HepG2 (cell line): Measurements from ENCODE around the gene DZANK1. TPM values are rescaled to one million over a fixed set of nuclear protein-coding genes. Genes with fewer than 3 reads are reported as not detected.

Experiments
- ARID5B ChIP-seq: IDR thresholded peaks from 2 replicates; pipeline ENCODE4 v1.4.0; 2020; ENCODE audit warnings: mild to moderate bottlenecking, missing genetic modification reagents
- ATRX ChIP-seq: sonication (generic); formaldehyde crosslinking; IDR thresholded peaks from 2 replicates; pipeline ENCODE4 v1.4.0; 2020; ENCODE audit warnings: missing genetic modification reagents, borderline replicate concordance
- CBFB ChIP-seq: sonication (generic); formaldehyde crosslinking; IDR thresholded peaks from 2 replicates; pipeline ENCODE4 v1.4.0; 2020; ENCODE audit warnings: missing genetic modification reagents
- FOXC1 ChIP-seq: sonication (generic); formaldehyde crosslinking; IDR thresholded peaks from 2 replicates; pipeline ENCODE4 v1.8.0; 2022; ENCODE audit warnings: mild to moderate bottlenecking, missing genetic modification reagents, borderline replicate concordance
- MTERF4 ChIP-seq: sonication (generic); formaldehyde crosslinking; IDR thresholded peaks from 2 replicates; pipeline ENCODE4 v1.8.0; 2023; ENCODE audit warnings: mild to moderate bottlenecking, missing genetic modification reagents
- MXD4 ChIP-seq: IDR thresholded peaks from 2 replicates; pipeline ENCODE4 v1.6.1; 2016; ENCODE audit warnings: mild to moderate bottlenecking, missing biosample characterization, missing genetic modification reagents
- PLSCR1 ChIP-seq: sonication (generic); formaldehyde crosslinking; IDR thresholded peaks from 2 replicates; pipeline ENCODE4 v1.5.0; 2020; ENCODE audit warnings: missing genetic modification reagents, mild to moderate bottlenecking, borderline replicate concordance
- RBM39 ChIP-seq: fragments of 200-400 bp; formaldehyde crosslinking; IDR thresholded peaks from one replicate; pipeline ENCODE4 v1.6.1; 2018; ENCODE audit warnings: antibody characterized with exemption, mild to moderate bottlenecking, low read depth, low read length; ENCODE audit not compliant: poor library complexity, severe bottlenecking
- RXRB ChIP-seq: IDR thresholded peaks from 2 replicates; pipeline ENCODE4 v1.6.1; 2016; ENCODE audit warnings: borderline replicate concordance, missing genetic modification reagents, missing compliant biosample characterization
- SP1 ChIP-seq, 2 experiments: fragments of 450-650 bp in 1 of 2; sonication (generic) in 1 of 2; formaldehyde crosslinking in 1 of 2; IDR thresholded peaks; 2 replicates each; pipeline versions ENCODE4 v1.4.0 to v1.6.1; 2016 to 2020; ENCODE audit warnings: missing genetic modification reagents in 1 of 2
- SRY ChIP-seq: sonication (generic); formaldehyde crosslinking; IDR thresholded peaks from 2 replicates; pipeline ENCODE4 v1.8.0; 2022; ENCODE audit warnings: mild to moderate bottlenecking, missing genetic modification reagents
- TRIM24 ChIP-seq: sonication (generic); formaldehyde crosslinking; IDR thresholded peaks from 2 replicates; pipeline ENCODE4 v1.8.0; 2022; ENCODE audit warnings: mild to moderate bottlenecking, missing genetic modification reagents
- U2AF1 ChIP-seq: fragments of 200-400 bp; formaldehyde crosslinking; optimal IDR thresholded peaks from 2 replicates; pipeline ENCODE3; 2017; ENCODE audit warnings: mild to moderate bottlenecking, low read depth, low read length
- ZNF30 ChIP-seq: sonication (generic); formaldehyde crosslinking; IDR thresholded peaks from 2 replicates; pipeline ENCODE4 v1.5.0; 2020; ENCODE audit warnings: mild to moderate bottlenecking, missing genetic modification reagents
- ZNF530 ChIP-seq: sonication (generic); formaldehyde crosslinking; IDR thresholded peaks from 2 replicates; pipeline ENCODE4 v1.5.0; 2020; ENCODE audit warnings: low read depth, mild to moderate bottlenecking, missing genetic modification reagents
- ZNF550 ChIP-seq: sonication (generic); formaldehyde crosslinking; IDR thresholded peaks from 2 replicates; pipeline ENCODE4 v1.4.0; 2020; ENCODE audit warnings: mild to moderate bottlenecking, missing genetic modification reagents, borderline replicate concordance
- polyA plus RNA-seq, 8 experiments: library from polyadenylated mRNA; depleted of rRNA in 3 of 8; stranded (reverse) in 7 of 8; unstranded in 1 of 8; fragments of >200 nt; fragmentation: Illumina TruSeq in 4 of 8; extraction: Trizol in 4 of 8; gene quantifications; 2 replicates each; pipeline versions ENCODE4 v1.2.1 to v1.2.3, GENCODE V29; 2011 to 2016; ENCODE audit warnings: low read depth in 4 of 8, missing spikeins in 1 of 8, mixed read lengths in 1 of 8; ENCODE audit not compliant: insufficient read depth in 1 of 8
- total RNA-seq, 5 experiments: library from RNA; depleted of rRNA; stranded (reverse); fragments of >200 nt; fragmentation: Illumina TruSeq; extraction: Trizol; gene quantifications; 2 replicates each; pipeline ENCODE4 v1.2.3, GENCODE V29; 2016; ENCODE audit warnings: low read depth in 1 of 5
- TF ChIP-seq, protein P1 (sequence below): sonication (generic); formaldehyde crosslinking; IDR thresholded peaks from 2 replicates; pipeline ENCODE4 v1.4.0; 2020; ENCODE audit warnings: missing genetic modification reagents
- TF ChIP-seq, protein P2 (sequence below): sonication (generic); formaldehyde crosslinking; IDR thresholded peaks from 2 replicates; pipeline ENCODE4 v1.5.0; 2020; ENCODE audit warnings: missing genetic modification reagents
- TF ChIP-seq, protein P3 (sequence below): sonication (generic); formaldehyde crosslinking; IDR thresholded peaks from 2 replicates; pipeline ENCODE4 v1.4.0; 2020; ENCODE audit warnings: mild to moderate bottlenecking, low read depth, missing genetic modification reagents

Gene DZANK1
- total and polyA plus RNA-seq, 2 of the 13 experiments (the other 11 are each of a cell fraction or from before 2014, with no cell fraction given): 1.6 to 3.2 TPM

- TF ChIP-seq, protein P1, sequence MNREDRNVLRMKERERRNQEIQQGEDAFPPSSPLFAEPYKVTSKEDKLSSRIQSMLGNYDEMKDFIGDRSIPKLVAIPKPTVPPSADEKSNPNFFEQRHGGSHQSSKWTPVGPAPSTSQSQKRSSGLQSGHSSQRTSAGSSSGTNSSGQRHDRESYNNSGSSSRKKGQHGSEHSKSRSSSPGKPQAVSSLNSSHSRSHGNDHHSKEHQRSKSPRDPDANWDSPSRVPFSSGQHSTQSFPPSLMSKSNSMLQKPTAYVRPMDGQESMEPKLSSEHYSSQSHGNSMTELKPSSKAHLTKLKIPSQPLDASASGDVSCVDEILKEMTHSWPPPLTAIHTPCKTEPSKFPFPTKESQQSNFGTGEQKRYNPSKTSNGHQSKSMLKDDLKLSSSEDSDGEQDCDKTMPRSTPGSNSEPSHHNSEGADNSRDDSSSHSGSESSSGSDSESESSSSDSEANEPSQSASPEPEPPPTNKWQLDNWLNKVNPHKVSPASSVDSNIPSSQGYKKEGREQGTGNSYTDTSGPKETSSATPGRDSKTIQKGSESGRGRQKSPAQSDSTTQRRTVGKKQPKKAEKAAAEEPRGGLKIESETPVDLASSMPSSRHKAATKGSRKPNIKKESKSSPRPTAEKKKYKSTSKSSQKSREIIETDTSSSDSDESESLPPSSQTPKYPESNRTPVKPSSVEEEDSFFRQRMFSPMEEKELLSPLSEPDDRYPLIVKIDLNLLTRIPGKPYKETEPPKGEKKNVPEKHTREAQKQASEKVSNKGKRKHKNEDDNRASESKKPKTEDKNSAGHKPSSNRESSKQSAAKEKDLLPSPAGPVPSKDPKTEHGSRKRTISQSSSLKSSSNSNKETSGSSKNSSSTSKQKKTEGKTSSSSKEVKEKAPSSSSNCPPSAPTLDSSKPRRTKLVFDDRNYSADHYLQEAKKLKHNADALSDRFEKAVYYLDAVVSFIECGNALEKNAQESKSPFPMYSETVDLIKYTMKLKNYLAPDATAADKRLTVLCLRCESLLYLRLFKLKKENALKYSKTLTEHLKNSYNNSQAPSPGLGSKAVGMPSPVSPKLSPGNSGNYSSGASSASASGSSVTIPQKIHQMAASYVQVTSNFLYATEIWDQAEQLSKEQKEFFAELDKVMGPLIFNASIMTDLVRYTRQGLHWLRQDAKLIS (CRISPR knock-in tag): no peak
- TF ChIP-seq ATRX: no peak
- no peak; the same call in 1 of the 2 replicates for TF ChIP-seq ZNF30 (CRISPR knock-in tag)
- TF ChIP-seq PLSCR1: no peak
- TF ChIP-seq RBM39: no peak
- TF ChIP-seq TRIM24: no peak
- no peak for TF ChIP-seq ARID5B (CRISPR knock-in tag)
- TF ChIP-seq MTERF4 (CRISPR knock-in tag): no peak; the same call in 1 of the 2 replicates
- TF ChIP-seq SRY: 0 out of 2 replicates have a peak, but pooled peaks have one; percentile 1
- TF ChIP-seq ZNF530: no peak
- TF ChIP-seq U2AF1: no peak
- no peak for TF ChIP-seq SP1 (IDR thresholded peaks at IDR 0.05)
- TF ChIP-seq SP1 (CRISPR knock-in tag; IDR thresholded peaks at IDR 0.05): no peak
- TF ChIP-seq, protein P2, sequence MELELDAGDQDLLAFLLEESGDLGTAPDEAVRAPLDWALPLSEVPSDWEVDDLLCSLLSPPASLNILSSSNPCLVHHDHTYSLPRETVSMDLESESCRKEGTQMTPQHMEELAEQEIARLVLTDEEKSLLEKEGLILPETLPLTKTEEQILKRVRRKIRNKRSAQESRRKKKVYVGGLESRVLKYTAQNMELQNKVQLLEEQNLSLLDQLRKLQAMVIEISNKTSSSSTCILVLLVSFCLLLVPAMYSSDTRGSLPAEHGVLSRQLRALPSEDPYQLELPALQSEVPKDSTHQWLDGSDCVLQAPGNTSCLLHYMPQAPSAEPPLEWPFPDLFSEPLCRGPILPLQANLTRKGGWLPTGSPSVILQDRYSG (CRISPR knock-in tag): no peak
- no peak for TF ChIP-seq CBFB (CRISPR knock-in tag)
- 0 out of 2 replicates have a peak, but pooled peaks have one; percentile 3 for TF ChIP-seq RXRB (CRISPR knock-in tag)
- TF ChIP-seq ZNF550 (CRISPR knock-in tag): no peak
- TF ChIP-seq, protein P3, sequence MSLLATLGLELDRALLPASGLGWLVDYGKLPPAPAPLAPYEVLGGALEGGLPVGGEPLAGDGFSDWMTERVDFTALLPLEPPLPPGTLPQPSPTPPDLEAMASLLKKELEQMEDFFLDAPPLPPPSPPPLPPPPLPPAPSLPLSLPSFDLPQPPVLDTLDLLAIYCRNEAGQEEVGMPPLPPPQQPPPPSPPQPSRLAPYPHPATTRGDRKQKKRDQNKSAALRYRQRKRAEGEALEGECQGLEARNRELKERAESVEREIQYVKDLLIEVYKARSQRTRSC (CRISPR knock-in tag): 0 out of 2 replicates have a peak, but pooled peaks have one; percentile 43
- TF ChIP-seq FOXC1: peak; percentile 24; the same call in 1 of the 2 replicates
- TF ChIP-seq MXD4 (CRISPR knock-in tag): no peak
These were observed 296 bp downstream of the DZANK1 start (continued) for GRCh38 chr20:18466574-18466893.
